SJSA1 (cell line): ENCODE results near the gene SLC19A1. TPM values are rescaled to one million over a fixed set of nuclear protein-coding genes. Genes with fewer than 3 reads are reported as not detected.

Experiments used
- DNase-seq, 2 experiments: peaks; one replicate each; pipeline ENCODE4 v3.0.0-alpha.2; 2015 to 2020; ENCODE audit warnings: low spot score in 2 of 2, low read depth in 1 of 2
- H3K27ac ChIP-seq: fragments of 250-450 bp; sonication (Bioruptor Pico); 2 replicates; pipeline ENCODE4 v1.5.1; 2020; ENCODE audit warnings: mild to moderate bottlenecking, moderate library complexity
- H3K27me3 ChIP-seq: fragments of 250-450 bp; sonication (Bioruptor Pico); replicated peaks from 2 replicates; pipeline ENCODE4 v1.5.1; 2020; ENCODE audit warnings: mild to moderate bottlenecking, moderate library complexity
- H3K36me3 ChIP-seq: fragments of 250-450 bp; sonication (Bioruptor Pico); 2 replicates; pipeline ENCODE4 v1.5.1; 2020; ENCODE audit warnings: mild to moderate bottlenecking
- H3K4me1 ChIP-seq: fragments of 250-450 bp; sonication (Bioruptor Pico); replicated peaks from 2 replicates; pipeline ENCODE4 v1.6.1; 2021; ENCODE audit warnings: mild to moderate bottlenecking
- H3K4me3 ChIP-seq: fragments of 250-450 bp; sonication (Bioruptor Pico); 2 replicates; pipeline ENCODE4 v1.5.1; 2020; ENCODE audit warnings: mild to moderate bottlenecking
- H3K9me3 ChIP-seq: fragments of 250-450 bp; sonication (Bioruptor Pico); replicated peaks from 2 replicates; pipeline ENCODE4 v1.5.1; 2020; ENCODE audit warnings: mild to moderate bottlenecking
- total RNA-seq: library from RNA; depleted of rRNA; stranded (reverse); fragments of >200 nt; shearing (Covaris generic); gene quantifications from 2 replicates; pipeline ENCODE4 v1.2.3, GENCODE V29; 2014

SLC19A1 gene
- total RNA-seq, 1 experiment from 2014 or later: 18.0 TPM

- Histone ChIP-seq H3K9me3 (no peaks in the 10 kb centered on the region), H3K4me3 (no peak overlapping the region), H3K27me3 (no peaks in the 10 kb centered on the region), H3K27ac (no peak overlapping the region), H3K4me1 (no peaks in the 10 kb centered on the region), H3K36me3 (peaks cover 60% of the 10 kb centered on the region)
- no peak for DNase-seq
Measured at GRCh38 chr21:45525910-45526306, 16.3 kb downstream of the SLC19A1 start.

GRCh38 chr21:45525153-45525909 lies 16.9 kb downstream of the SLC19A1 start:
- Histone ChIP-seq H3K4me3 (no peak overlapping the region), H3K27me3 (no peaks in the 10 kb centered on the region), H3K4me1 (no peaks in the 10 kb centered on the region), H3K36me3 (peaks cover 61% of the 10 kb centered on the region), H3K9me3 (no peaks in the 10 kb centered on the region; the same call in 1 of the 2 replicates), H3K27ac (no peak overlapping the region)
- DNase-seq: no peak

- Histone ChIP-seq H3K27me3 (no peaks in the 10 kb centered on the region), H3K27ac (no peak overlapping the region), H3K4me3 (no peak overlapping the region), H3K9me3 (no peaks in the 10 kb centered on the region; the same call in 1 of the 2 replicates), H3K4me1 (no peaks in the 10 kb centered on the region), H3K36me3 (peaks cover 57% of the 10 kb centered on the region)
- DNase-seq: no peak
Measured at GRCh38 chr21:45524756-45525152, 17.5 kb downstream of the SLC19A1 start.

GRCh38 chr21:45523411-45524101 lies 18.7 kb downstream of the SLC19A1 start:
- Histone ChIP-seq H3K36me3 (peaks cover 48% of the 10 kb centered on the region), H3K27me3 (no peaks in the 10 kb centered on the region), H3K4me3 (no peak overlapping the region), H3K27ac (no peak overlapping the region), H3K9me3 (no peaks in the 10 kb centered on the region; the same call in 1 of the 2 replicates), H3K4me1 (no peaks in the 10 kb centered on the region)
- no peak for DNase-seq

GRCh38 chr21:45522986-45523385 lies 19.3 kb downstream of the SLC19A1 start:
- H3K36me3 ChIP-seq: peaks cover 44% of the 10 kb centered on the region
- H3K9me3 ChIP-seq: no peaks in the 10 kb centered on the region; the same call in 1 of the 2 replicates
- H3K4me1 ChIP-seq: no peaks in the 10 kb centered on the region
- DNase-seq: no peak
- H3K27me3 ChIP-seq: no peaks in the 10 kb centered on the region
- H3K4me3 ChIP-seq: no peak overlapping the region
- H3K27ac ChIP-seq: no peak overlapping the region

- H3K36me3 ChIP-seq: peaks cover 43% of the 10 kb centered on the region
- H3K27ac ChIP-seq: no peak overlapping the region
- no peaks in the 10 kb centered on the region for H3K27me3 ChIP-seq
- H3K9me3 ChIP-seq: no peaks in the 10 kb centered on the region; the same call in 1 of the 2 replicates
- H3K4me3 ChIP-seq: no peak overlapping the region
- H3K4me1 ChIP-seq: no peaks in the 10 kb centered on the region
- no peak for DNase-seq
Measured at GRCh38 chr21:45522381-45522780, 19.9 kb downstream of the SLC19A1 start.

- no peak overlapping the region for H3K27ac ChIP-seq
- H3K36me3 ChIP-seq: peaks cover 44% of the 10 kb centered on the region
- no peak overlapping the region for H3K4me3 ChIP-seq
- no peaks in the 10 kb centered on the region for H3K27me3 ChIP-seq
- no peaks in the 10 kb centered on the region; the same call in 1 of the 2 replicates for H3K9me3 ChIP-seq
- no peak for DNase-seq
- H3K4me1 ChIP-seq: no peaks in the 10 kb centered on the region
Measured at GRCh38 chr21:45521241-45521640, 21.0 kb downstream of the SLC19A1 start.

GRCh38 chr21:45519182-45519581 lies 23.1 kb downstream of the SLC19A1 start:
- H3K36me3 ChIP-seq: peaks cover 48% of the 10 kb centered on the region
- no peak overlapping the region for H3K27ac ChIP-seq
- no peak overlapping the region for H3K4me3 ChIP-seq
- H3K27me3 ChIP-seq: no peaks in the 10 kb centered on the region
- H3K4me1 ChIP-seq: no peaks in the 10 kb centered on the region
- no peak for DNase-seq
- H3K9me3 ChIP-seq: no peaks in the 10 kb centered on the region; the same call in 1 of the 2 replicates

GRCh38 chr21:45518742-45519141 lies 23.5 kb downstream of the SLC19A1 start:
- Histone ChIP-seq H3K9me3 (no peaks in the 10 kb centered on the region; the same call in 1 of the 2 replicates), H3K36me3 (peaks cover 51% of the 10 kb centered on the region), H3K4me1 (no peaks in the 10 kb centered on the region), H3K27me3 (no peaks in the 10 kb centered on the region), H3K4me3 (no peak overlapping the region), H3K27ac (no peak overlapping the region)
- no peak for DNase-seq

GRCh38 chr21:45517249-45518065 lies 24.8 kb downstream of the SLC19A1 start:
- no peak overlapping the region for H3K27ac ChIP-seq
- DNase-seq: no peak
- H3K36me3 ChIP-seq: peaks cover 58% of the 10 kb centered on the region
- no peaks in the 10 kb centered on the region for H3K27me3 ChIP-seq
- H3K4me1 ChIP-seq: no peaks in the 10 kb centered on the region
- H3K4me3 ChIP-seq: no peak overlapping the region
- H3K9me3 ChIP-seq: no peaks in the 10 kb centered on the region; the same call in 1 of the 2 replicates

GRCh38 chr21:45516671-45517151 lies 25.5 kb downstream of the SLC19A1 start:
- H3K9me3 ChIP-seq: no peaks in the 10 kb centered on the region; the same call in 1 of the 2 replicates
- no peaks in the 10 kb centered on the region for H3K27me3 ChIP-seq
- peaks cover 57% of the 10 kb centered on the region for H3K36me3 ChIP-seq
- no peak overlapping the region for H3K4me3 ChIP-seq
- no peak overlapping the region for H3K27ac ChIP-seq
- H3K4me1 ChIP-seq: no peaks in the 10 kb centered on the region
- no peak for DNase-seq

GRCh38 chr21:45516071-45516670 lies 26.1 kb downstream of the SLC19A1 start:
- H3K27ac ChIP-seq: no peak overlapping the region
- no peak for DNase-seq
- no peaks in the 10 kb centered on the region; the same call in 1 of the 2 replicates for H3K9me3 ChIP-seq
- no peaks in the 10 kb centered on the region for H3K27me3 ChIP-seq
- H3K4me3 ChIP-seq: no peak overlapping the region
- peaks cover 57% of the 10 kb centered on the region for H3K36me3 ChIP-seq
- no peaks in the 10 kb centered on the region for H3K4me1 ChIP-seq
